H9 (cell line): ENCODE results near the gene CNIH2. TPM values are rescaled to one million over a fixed set of nuclear protein-coding genes. Genes with fewer than 3 reads are reported as not detected.

Experiments
- DNase-seq: peaks from one replicate; pipeline ENCODE4 v3.0.0-alpha.2; 2017
- H2AFZ ChIP-seq: one replicate; pipeline ENCODE4 v1.6.1; 2013; ENCODE audit warnings: mild to moderate bottlenecking, low read length, control low read depth, moderate library complexity
- H2AK5ac ChIP-seq: 2 replicates; pipeline ENCODE4 v1.6.1; 2013; ENCODE audit warnings: low read length, control low read depth, mixed read lengths; ENCODE audit not compliant: insufficient read length
- H2BK120ac ChIP-seq: one replicate; pipeline ENCODE4 v1.6.1; 2013; ENCODE audit warnings: low read depth, mild to moderate bottlenecking, low read length, control low read depth, inconsistent platforms; ENCODE audit not compliant: poor library complexity, severe bottlenecking
- H2BK12ac ChIP-seq: 2 replicates; pipeline ENCODE4 v1.6.1; 2013; ENCODE audit warnings: low read length, control low read depth, mixed read lengths, low read depth; ENCODE audit not compliant: insufficient read length
- H2BK15ac ChIP-seq: 2 replicates; pipeline ENCODE4 v1.6.1; 2013; ENCODE audit warnings: low read depth, low read length, control low read depth
- H2BK20ac ChIP-seq: one replicate; pipeline ENCODE4 v1.6.1; 2013; ENCODE audit warnings: low read depth, mild to moderate bottlenecking, low read length, control low read depth, inconsistent platforms; ENCODE audit not compliant: poor library complexity, severe bottlenecking
- H2BK5ac ChIP-seq: 2 replicates; pipeline ENCODE4 v1.6.1; 2013; ENCODE audit warnings: low read length, control low read depth, mixed read lengths; ENCODE audit not compliant: insufficient read length
- H3K14ac ChIP-seq: 2 replicates; pipeline ENCODE4 v1.6.1; 2013; ENCODE audit warnings: low read length, control low read depth; ENCODE audit not compliant: insufficient read depth
- H3K18ac ChIP-seq: 2 replicates; pipeline ENCODE4 v1.6.1; 2013; ENCODE audit warnings: low read depth, mild to moderate bottlenecking, mixed read lengths, low read length, control low read depth; ENCODE audit not compliant: insufficient read length
- H3K23ac ChIP-seq: 2 replicates; pipeline ENCODE4 v1.6.1; 2013; ENCODE audit warnings: low read length, control low read depth, mixed read lengths, low read depth; ENCODE audit not compliant: insufficient read length
- H3K23me2 ChIP-seq: 2 replicates; pipeline ENCODE4 v1.6.1; 2013; ENCODE audit warnings: low read depth, mild to moderate bottlenecking, mixed read lengths, low read length, control low read depth; ENCODE audit not compliant: insufficient read length, poor library complexity, severe bottlenecking
- H3K27ac ChIP-seq: 2 replicates; pipeline ENCODE4 v1.5.1; 2013; ENCODE audit warnings: low read length, control low read depth, mixed read lengths, low read depth; ENCODE audit not compliant: insufficient read length
- H3K27me3 ChIP-seq: 2 replicates; pipeline ENCODE4 v1.6.1; 2013; ENCODE audit warnings: low read length, control low read depth, inconsistent platforms; ENCODE audit not compliant: insufficient read depth
- H3K4ac ChIP-seq: 2 replicates; pipeline ENCODE4 v1.6.1; 2013; ENCODE audit warnings: low read depth, mild to moderate bottlenecking, control low read depth, inconsistent platforms, low read length, moderate library complexity
- H3K4me1 ChIP-seq: 2 replicates; pipeline ENCODE4 v1.6.1; 2013; ENCODE audit warnings: low read length, control low read depth, inconsistent platforms; ENCODE audit not compliant: insufficient read depth
- H3K4me2 ChIP-seq: 2 replicates; pipeline ENCODE4 v1.6.1; 2013; ENCODE audit warnings: low read length, control low read depth, mixed read lengths; ENCODE audit not compliant: insufficient read length, insufficient read depth
- H3K56ac ChIP-seq: 2 replicates; pipeline ENCODE4 v1.6.1; 2013; ENCODE audit warnings: low read depth, mild to moderate bottlenecking, mixed read lengths, low read length, control low read depth; ENCODE audit not compliant: insufficient read length
- H3K79me1 ChIP-seq: 2 replicates; pipeline ENCODE4 v1.6.1; 2013; ENCODE audit warnings: low read depth, mild to moderate bottlenecking, moderate library complexity, low read length, control low read depth, inconsistent platforms; ENCODE audit not compliant: insufficient read depth, poor library complexity, severe bottlenecking
- H3K79me2 ChIP-seq: 2 replicates; pipeline ENCODE4 v1.6.1; 2013; ENCODE audit warnings: low read length, control low read depth, inconsistent platforms; ENCODE audit not compliant: insufficient read depth
- H3K9ac ChIP-seq: 2 replicates; pipeline ENCODE4 v1.6.1; 2013; ENCODE audit warnings: low read length, control low read depth, mixed read lengths; ENCODE audit not compliant: insufficient read length; ENCODE audit errors: extremely low read depth
- H3K9me3 ChIP-seq: one replicate; pipeline ENCODE4 v1.6.1; 2013; ENCODE audit warnings: low read depth, low read length, inconsistent platforms; ENCODE audit not compliant: control insufficient read depth
- H3T11ph ChIP-seq: one replicate; pipeline ENCODE4 v1.6.1; 2013; ENCODE audit warnings: mild to moderate bottlenecking, low read length, control low read depth, inconsistent platforms
- H4K20me1 ChIP-seq: one replicate; pipeline ENCODE4 v1.6.1; 2013; ENCODE audit not compliant: control insufficient read depth, insufficient read length, insufficient read depth
- H4K5ac ChIP-seq: 2 replicates; pipeline ENCODE4 v1.6.1; 2013; ENCODE audit warnings: low read depth, mild to moderate bottlenecking, mixed read lengths, low read length, control low read depth; ENCODE audit not compliant: insufficient read length
- H4K8ac ChIP-seq: replicated peaks from 2 replicates; pipeline ENCODE4 v1.6.1; 2013; ENCODE audit warnings: low read length, control low read depth, mixed read lengths, low read depth; ENCODE audit not compliant: insufficient read length
- H4K91ac ChIP-seq: 2 replicates; pipeline ENCODE4 v1.6.1; 2013; ENCODE audit warnings: low read depth, mild to moderate bottlenecking, moderate library complexity, mixed read lengths, low read length, control low read depth; ENCODE audit not compliant: insufficient read length
- H3K27ac Mint-ChIP-seq, 3 experiments: 2 replicates in 2 of 3; 3 replicates in 1 of 3; pipeline ENCODE4 v1.8.0; 2020 to 2021; ENCODE audit warnings: mixed read lengths in 3 of 3, mild to moderate bottlenecking in 1 of 3, moderate library complexity in 1 of 3
- H3K27me3 Mint-ChIP-seq: 2 replicates; pipeline ENCODE4 v1.8.0; 2021; ENCODE audit warnings: low read depth, mild to moderate bottlenecking, moderate library complexity, mixed read lengths
- H3K36me3 Mint-ChIP-seq, 3 experiments: 2 replicates in 2 of 3; 3 replicates in 1 of 3; pipeline ENCODE4 v1.8.0; 2020 to 2021; ENCODE audit warnings: low read depth in 3 of 3, mixed read lengths in 3 of 3; ENCODE audit not compliant: insufficient read depth in 1 of 3
- H3K4me1 Mint-ChIP-seq, 2 experiments: 2 replicates each; pipeline ENCODE4 v1.8.0; 2020; ENCODE audit warnings: mixed read lengths in 2 of 2
- H3K4me3 Mint-ChIP-seq, 2 experiments: 2 replicates in 1 of 2; 3 replicates in 1 of 2; pipeline ENCODE4 v1.8.0; 2020 to 2021; ENCODE audit warnings: mild to moderate bottlenecking in 2 of 2, mixed read lengths in 2 of 2, moderate library complexity in 1 of 2
- H3K9me3 Mint-ChIP-seq, 2 experiments: 2 replicates in 1 of 2; 3 replicates in 1 of 2; pipeline ENCODE4 v1.8.0; 2020; ENCODE audit warnings: mild to moderate bottlenecking in 2 of 2, mixed read lengths in 2 of 2, moderate library complexity in 1 of 2
- CTCF ChIP-seq: fragments of 200-600 bp; sonication (generic); conservative IDR thresholded peaks from 3 replicates; pipeline ENCODE4 v1.8.0; 2021; ENCODE audit warnings: antibody characterized with exemption, mild to moderate bottlenecking
- WGBS: extraction: QIAGEN DNeasy Blood & Tissue Kit; methylation state at CpG from one replicate; pipeline ENCODE4 v1.1.7; 2013; ENCODE audit warnings: missing lambda C conversion rate, low lambda C conversion rate, mixed read lengths; ENCODE audit not compliant: insufficient read length; ENCODE audit errors: extremely low coverage; 5-methylcytosine and 5-hydroxymethylcytosine counted together
- total RNA-seq: library from RNA; stranded (reverse); gene quantifications from 2 replicates; pipeline ENCODE4 v1.2.1, GENCODE V29; 2021

CNIH2 gene
- total RNA-seq, 1 experiment from 2014 or later: 12.0 TPM

GRCh38 chr11:66233301-66233700, 44.7 kb upstream of the CNIH2 start:
- WGBS: no CpG with 5 or more reads among the region's 5 CpGs
- no peak overlapping the region; a peak in 1 of 5 replicates for H3K4me3 Mint-ChIP-seq

More at GRCh38 chr11:66233301-66233700, 44.7 kb upstream of the CNIH2 start:
- H4K91ac ChIP-seq: no peak overlapping the region
- no peaks in the 10 kb centered on the region for H3K23me2 ChIP-seq
- no peak overlapping the region for H3K23ac ChIP-seq
- H3K14ac ChIP-seq: no peak overlapping the region
- no peak overlapping the region for H2AFZ ChIP-seq
- no peak for DNase-seq
- no peak overlapping the region for H3K4ac ChIP-seq
- no peak overlapping the region for H3K18ac ChIP-seq
- no peaks in the 10 kb centered on the region for H3K27me3 ChIP-seq
- no peak overlapping the region for H3K27ac ChIP-seq
- no peak overlapping the region for H2AK5ac ChIP-seq
- H3K79me2 ChIP-seq: no peaks in the 10 kb centered on the region
- H3K79me1 ChIP-seq: no peaks in the 10 kb centered on the region
- H2BK5ac ChIP-seq: no peak overlapping the region
- no peak overlapping the region for H4K8ac ChIP-seq
- no peak overlapping the region for H2BK12ac ChIP-seq
- Mint-ChIP-seq H3K27me3 (no peaks in the 10 kb centered on the region), H3K9me3 (no peaks in the 10 kb centered on the region; a peak in 1 of 5 replicates), H3K27ac (no peak overlapping the region), H3K36me3 (peaks cover 3 to 33% (median 26%) of the 10 kb centered on the region in 3 experiments), H3K4me1 (peaks cover 20 to 23% of the 10 kb centered on the region in 2 experiments)
- H3K9ac ChIP-seq: no peak overlapping the region
- no peaks in the 10 kb centered on the region for H3K9me3 ChIP-seq
- H2BK15ac ChIP-seq: no peak overlapping the region
- no peak overlapping the region for H2BK120ac ChIP-seq
- H3K56ac ChIP-seq: no peak overlapping the region
- H4K5ac ChIP-seq: no peak overlapping the region
- no peak overlapping the region for H2BK20ac ChIP-seq
- no peak overlapping the region for H3T11ph ChIP-seq
- H3K4me1 ChIP-seq: no peaks in the 10 kb centered on the region
- no peak overlapping the region for H3K4me2 ChIP-seq
- TF ChIP-seq CTCF: no peak
- H4K20me1 ChIP-seq: no peaks in the 10 kb centered on the region
